HG02973 (cell line): Measurements from ENCODE around the gene DIDO1.
"Not testable (repeated sequence)": the region's sequence is repeated elsewhere in the genome, so short reads cannot be mapped to it uniquely, and the experiment has no call there.

ENCODE experiments used
- ATAC-seq: cut with Tn5 transposase; IDR thresholded peaks from one replicate; pipeline ENCODE4 v1.9.1; 2021; ENCODE audit warnings: moderate library complexity; ENCODE audit not compliant: unreplicated experiment

DIDO1 gene

GRCh38 chr20:62931464-62931863 lies 5.2 kb upstream of the DIDO1 start:
- no peak for ATAC-seq

GRCh38 chr20:62929051-62929538 lies 2.8 kb upstream of the DIDO1 start:
- ATAC-seq: no peak

GRCh38 chr20:62928246-62928939 lies 2.1 kb upstream of the DIDO1 start:
- ATAC-seq: no peak

- no peak for ATAC-seq
Observed at GRCh38 chr20:62927128-62927705, 912 bp upstream of the DIDO1 start.

GRCh38 chr20:62925420-62926228 lies 681 bp downstream of the DIDO1 start:
- peak; percentile 19 for ATAC-seq

GRCh38 chr20:62925076-62925419 lies 1.3 kb downstream of the DIDO1 start:
- ATAC-seq: no peak

- ATAC-seq: no peak
Observed at GRCh38 chr20:62924442-62925075, 1.7 kb downstream of the DIDO1 start.

GRCh38 chr20:62923669-62924441 lies 2.5 kb downstream of the DIDO1 start:
- no peak for ATAC-seq

GRCh38 chr20:62923059-62923668 lies 3.1 kb downstream of the DIDO1 start:
- ATAC-seq: not testable (repeated sequence)

GRCh38 chr20:62922451-62922921 lies 3.8 kb downstream of the DIDO1 start:
- no peak for ATAC-seq

- ATAC-seq: no peak
Observed at GRCh38 chr20:62921119-62921687, 5.1 kb downstream of the DIDO1 start.

- ATAC-seq: no peak
Observed at GRCh38 chr20:62920039-62920645, 6.2 kb downstream of the DIDO1 start.

- no peak for ATAC-seq
Observed at GRCh38 chr20:62918831-62919230, 7.5 kb downstream of the DIDO1 start.

- no peak for ATAC-seq
Observed at GRCh38 chr20:62918147-62918546, 8.2 kb downstream of the DIDO1 start.

GRCh38 chr20:62917720-62918119 lies 8.6 kb downstream of the DIDO1 start:
- ATAC-seq: no peak

GRCh38 chr20:62916703-62917476 lies 9.4 kb downstream of the DIDO1 start:
- no peak for ATAC-seq

GRCh38 chr20:62914970-62915457 lies 11.3 kb downstream of the DIDO1 start:
- ATAC-seq: no peak

- no peak for ATAC-seq
Observed at GRCh38 chr20:62914436-62914835, 11.9 kb downstream of the DIDO1 start.
